WTC11 (cell line): ENCODE results near the gene MIGA2. TPM values are rescaled to one million over a fixed set of nuclear protein-coding genes. Genes with fewer than 3 reads are reported as not detected.

Source experiments
- ATAC-seq: fragments of 200-7000 bp; cut with Tn5 transposase; 2 replicates; pipeline ENCODE4 v1.10.0; 2021; ENCODE audit warnings: mild to moderate bottlenecking, moderate library complexity
- CTCF ChIA-PET: fragments of 300-600 bp; sonication (Branson Sonifier 250); formaldehyde crosslinking; loops from one replicate; lab custom pipeline; 2021; ENCODE audit warnings: antibody characterized with exemption; lab: Charles Lee
- POLR2A ChIA-PET: fragments of 350-600 bp; sonication (Branson Sonifier 250); formaldehyde crosslinking; loops from one replicate; lab custom pipeline; 2021; ENCODE audit warnings: antibody characterized with exemption; lab: Charles Lee
- DNase-seq: peaks from one replicate; pipeline ENCODE4 v3.0.0; 2021; ENCODE audit warnings: low spot score
- H3K27ac Mint-ChIP-seq: 2 replicates; pipeline ENCODE4 v1.8.0; 2021; ENCODE audit warnings: mixed read lengths
- H3K27me3 Mint-ChIP-seq: 2 replicates; pipeline ENCODE4 v1.8.0; 2021; ENCODE audit warnings: low read depth, mild to moderate bottlenecking, moderate library complexity, mixed read lengths
- H3K36me3 Mint-ChIP-seq: 2 replicates; pipeline ENCODE4 v1.8.0; 2021; ENCODE audit warnings: mixed read lengths
- H3K4me1 Mint-ChIP-seq: 2 replicates; pipeline ENCODE4 v1.8.0; 2022; ENCODE audit warnings: mixed read lengths
- H3K4me3 Mint-ChIP-seq: 2 replicates; pipeline ENCODE4 v1.8.0; 2021; ENCODE audit warnings: mild to moderate bottlenecking, moderate library complexity, mixed read lengths
- H3K9me3 Mint-ChIP-seq: 2 replicates; pipeline ENCODE4 v1.8.0; 2021; ENCODE audit warnings: mixed read lengths
- FOXJ3 ChIP-seq: sonication (generic); formaldehyde crosslinking; IDR thresholded peaks from 2 replicates; pipeline ENCODE4 v1.9.0; 2021; ENCODE audit warnings: missing genetic modification reagents, mild to moderate bottlenecking, borderline replicate concordance
- GRHL2 ChIP-seq: fragments of 250-450 bp; sonication (Bioruptor Pico); IDR thresholded peaks from 2 replicates; pipeline ENCODE4 v1.8.0; 2022; ENCODE audit warnings: mild to moderate bottlenecking, moderate library complexity; ENCODE audit not compliant: insufficient replicate concordance, severe bottlenecking
- ZNF396 ChIP-seq: fragments of 250-450 bp; sonication (Bioruptor Pico); IDR thresholded peaks from 2 replicates; pipeline ENCODE4 v1.8.0; 2021; ENCODE audit warnings: mild to moderate bottlenecking, moderate library complexity, borderline replicate concordance
- total RNA-seq: library from RNA; stranded (reverse); gene quantifications from 3 replicates; pipeline ENCODE4 v1.2.3, GENCODE V29; 2021
- TF ChIP-seq, protein P1 (sequence below): fragments of 250-450 bp; sonication (Bioruptor Pico); IDR thresholded peaks from 2 replicates; pipeline ENCODE4 v1.9.0; 2021; ENCODE audit warnings: mild to moderate bottlenecking, borderline replicate concordance
- TF ChIP-seq, protein P2 (sequence below): sonication (generic); formaldehyde crosslinking; IDR thresholded peaks from 2 replicates; pipeline ENCODE4 v1.8.0; 2022; ENCODE audit warnings: mild to moderate bottlenecking, missing genetic modification reagents
- TF ChIP-seq, protein P3 (sequence below): sonication (generic); formaldehyde crosslinking; IDR thresholded peaks from 2 replicates; pipeline ENCODE4 v1.8.1; 2022; ENCODE audit warnings: missing genetic modification reagents, borderline replicate concordance
- TF ChIP-seq, protein P4 (sequence below): fragments of 250-450 bp; sonication (Bioruptor Pico); IDR thresholded peaks from 2 replicates; pipeline ENCODE4 v1.9.0; 2021; ENCODE audit warnings: mild to moderate bottlenecking
- TF ChIP-seq, protein P5 (sequence below): sonication (generic); formaldehyde crosslinking; conservative IDR thresholded peaks from 2 replicates; pipeline ENCODE4 v1.8.1; 2023; ENCODE audit warnings: mild to moderate bottlenecking, low read depth, missing genetic modification reagents, moderate library complexity
- TF ChIP-seq, protein P6 (sequence below): fragments of 200-600 bp; IDR thresholded peaks from 2 replicates; pipeline ENCODE4 v1.8.0; 2022; ENCODE audit warnings: antibody characterized with exemption
- TF ChIP-seq, protein P7 (sequence below): sonication (generic); formaldehyde crosslinking; IDR thresholded peaks from 2 replicates; pipeline ENCODE4 v1.8.1; 2022; ENCODE audit warnings: mild to moderate bottlenecking, moderate library complexity, missing genetic modification reagents

Gene MIGA2
- total RNA-seq, 1 experiment from 2014 or later, result 61.7 TPM

DNA sequence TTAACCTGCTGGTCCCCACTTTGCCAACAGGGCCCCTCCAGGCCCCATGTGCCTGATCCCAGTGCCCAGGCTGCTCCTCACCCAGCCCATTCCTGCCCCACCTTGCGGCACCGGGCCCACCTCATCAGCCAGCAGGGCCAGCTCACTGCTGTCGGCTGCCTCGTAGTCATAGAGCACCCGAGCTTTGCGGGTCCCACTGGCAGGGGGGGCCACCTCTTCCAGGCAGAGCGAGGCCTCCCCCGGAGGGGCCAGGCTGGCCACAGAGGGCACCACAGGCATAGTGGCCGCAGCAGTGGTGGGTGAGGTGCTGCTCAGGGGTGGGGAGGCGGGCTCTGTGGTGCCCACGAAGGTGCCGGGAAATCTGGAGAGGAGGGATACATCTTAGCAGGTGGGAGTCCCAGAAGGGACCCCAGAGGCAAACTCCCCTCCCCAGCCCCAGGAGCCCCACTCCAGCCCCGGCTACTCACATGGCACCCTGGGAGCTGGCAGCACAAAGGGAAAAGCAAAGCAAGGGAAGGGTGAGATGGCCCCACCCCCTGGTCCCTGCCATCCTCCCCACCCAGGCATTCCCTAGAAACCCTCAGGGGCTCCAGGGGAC, 27.3 kb upstream of the MIGA2 start (continued):
- TF ChIP-seq, protein P1, sequence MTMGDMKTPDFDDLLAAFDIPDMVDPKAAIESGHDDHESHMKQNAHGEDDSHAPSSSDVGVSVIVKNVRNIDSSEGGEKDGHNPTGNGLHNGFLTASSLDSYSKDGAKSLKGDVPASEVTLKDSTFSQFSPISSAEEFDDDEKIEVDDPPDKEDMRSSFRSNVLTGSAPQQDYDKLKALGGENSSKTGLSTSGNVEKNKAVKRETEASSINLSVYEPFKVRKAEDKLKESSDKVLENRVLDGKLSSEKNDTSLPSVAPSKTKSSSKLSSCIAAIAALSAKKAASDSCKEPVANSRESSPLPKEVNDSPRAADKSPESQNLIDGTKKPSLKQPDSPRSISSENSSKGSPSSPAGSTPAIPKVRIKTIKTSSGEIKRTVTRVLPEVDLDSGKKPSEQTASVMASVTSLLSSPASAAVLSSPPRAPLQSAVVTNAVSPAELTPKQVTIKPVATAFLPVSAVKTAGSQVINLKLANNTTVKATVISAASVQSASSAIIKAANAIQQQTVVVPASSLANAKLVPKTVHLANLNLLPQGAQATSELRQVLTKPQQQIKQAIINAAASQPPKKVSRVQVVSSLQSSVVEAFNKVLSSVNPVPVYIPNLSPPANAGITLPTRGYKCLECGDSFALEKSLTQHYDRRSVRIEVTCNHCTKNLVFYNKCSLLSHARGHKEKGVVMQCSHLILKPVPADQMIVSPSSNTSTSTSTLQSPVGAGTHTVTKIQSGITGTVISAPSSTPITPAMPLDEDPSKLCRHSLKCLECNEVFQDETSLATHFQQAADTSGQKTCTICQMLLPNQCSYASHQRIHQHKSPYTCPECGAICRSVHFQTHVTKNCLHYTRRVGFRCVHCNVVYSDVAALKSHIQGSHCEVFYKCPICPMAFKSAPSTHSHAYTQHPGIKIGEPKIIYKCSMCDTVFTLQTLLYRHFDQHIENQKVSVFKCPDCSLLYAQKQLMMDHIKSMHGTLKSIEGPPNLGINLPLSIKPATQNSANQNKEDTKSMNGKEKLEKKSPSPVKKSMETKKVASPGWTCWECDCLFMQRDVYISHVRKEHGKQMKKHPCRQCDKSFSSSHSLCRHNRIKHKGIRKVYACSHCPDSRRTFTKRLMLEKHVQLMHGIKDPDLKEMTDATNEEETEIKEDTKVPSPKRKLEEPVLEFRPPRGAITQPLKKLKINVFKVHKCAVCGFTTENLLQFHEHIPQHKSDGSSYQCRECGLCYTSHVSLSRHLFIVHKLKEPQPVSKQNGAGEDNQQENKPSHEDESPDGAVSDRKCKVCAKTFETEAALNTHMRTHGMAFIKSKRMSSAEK (CRISPR knock-in tag), result no peak
- no peak for TF ChIP-seq FOXJ3 (CRISPR knock-in tag)
- no peak for TF ChIP-seq ZNF396 (CRISPR knock-in tag)
- TF ChIP-seq, protein P2, sequence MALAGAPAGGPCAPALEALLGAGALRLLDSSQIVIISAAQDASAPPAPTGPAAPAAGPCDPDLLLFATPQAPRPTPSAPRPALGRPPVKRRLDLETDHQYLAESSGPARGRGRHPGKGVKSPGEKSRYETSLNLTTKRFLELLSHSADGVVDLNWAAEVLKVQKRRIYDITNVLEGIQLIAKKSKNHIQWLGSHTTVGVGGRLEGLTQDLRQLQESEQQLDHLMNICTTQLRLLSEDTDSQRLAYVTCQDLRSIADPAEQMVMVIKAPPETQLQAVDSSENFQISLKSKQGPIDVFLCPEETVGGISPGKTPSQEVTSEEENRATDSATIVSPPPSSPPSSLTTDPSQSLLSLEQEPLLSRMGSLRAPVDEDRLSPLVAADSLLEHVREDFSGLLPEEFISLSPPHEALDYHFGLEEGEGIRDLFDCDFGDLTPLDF (CRISPR knock-in tag), result no peak
- TF ChIP-seq, all 79 proteins: peak for 0

DNA sequence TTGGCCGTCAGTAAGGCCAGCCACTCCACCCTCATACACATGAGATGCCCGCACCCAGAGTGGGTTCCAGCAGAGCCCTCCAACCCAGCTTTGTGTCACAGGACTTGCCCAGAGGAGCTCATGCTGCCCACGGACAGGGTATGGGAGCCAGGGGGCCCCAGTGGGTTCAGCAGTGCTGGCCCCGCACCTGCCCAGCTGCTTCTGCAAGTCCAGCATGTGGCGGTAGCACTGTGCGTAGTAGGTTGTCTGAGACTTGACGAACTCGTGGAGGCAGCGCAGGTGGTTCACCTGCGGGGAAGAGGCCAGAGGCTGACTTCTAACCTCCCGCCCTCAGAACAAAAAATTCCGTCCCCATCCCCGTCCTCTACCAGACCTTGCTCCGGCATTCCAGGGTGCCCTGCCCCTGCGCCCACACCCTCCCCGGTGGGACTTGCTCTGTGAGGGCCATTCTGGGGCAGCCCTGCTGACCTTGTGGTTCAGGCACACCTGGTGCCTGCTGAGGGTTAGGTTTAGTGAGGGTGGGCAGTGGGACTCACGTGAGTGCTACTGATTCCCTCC, 26.8 kb upstream of the MIGA2 start:
- 0 out of 2 replicates have a peak, but pooled peaks cover 2% of the 10 kb centered on the region for H3K4me1 Mint-ChIP-seq
- H3K36me3 Mint-ChIP-seq, result peaks cover 23% of the 10 kb centered on the region
- no peaks in the 10 kb centered on the region for H3K9me3 Mint-ChIP-seq
- no peak overlapping the region for H3K4me3 Mint-ChIP-seq
- TF ChIP-seq, protein P3, sequence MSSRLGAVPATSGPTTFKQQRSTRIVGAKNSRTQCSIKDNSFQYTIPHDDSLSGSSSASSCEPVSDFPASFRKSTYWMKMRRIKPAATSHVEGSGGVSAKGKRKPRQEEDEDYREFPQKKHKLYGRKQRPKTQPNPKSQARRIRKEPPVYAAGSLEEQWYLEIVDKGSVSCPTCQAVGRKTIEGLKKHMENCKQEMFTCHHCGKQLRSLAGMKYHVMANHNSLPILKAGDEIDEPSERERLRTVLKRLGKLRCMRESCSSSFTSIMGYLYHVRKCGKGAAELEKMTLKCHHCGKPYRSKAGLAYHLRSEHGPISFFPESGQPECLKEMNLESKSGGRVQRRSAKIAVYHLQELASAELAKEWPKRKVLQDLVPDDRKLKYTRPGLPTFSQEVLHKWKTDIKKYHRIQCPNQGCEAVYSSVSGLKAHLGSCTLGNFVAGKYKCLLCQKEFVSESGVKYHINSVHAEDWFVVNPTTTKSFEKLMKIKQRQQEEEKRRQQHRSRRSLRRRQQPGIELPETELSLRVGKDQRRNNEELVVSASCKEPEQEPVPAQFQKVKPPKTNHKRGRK (CRISPR knock-in tag), result no peak
- TF ChIP-seq, protein P4, sequence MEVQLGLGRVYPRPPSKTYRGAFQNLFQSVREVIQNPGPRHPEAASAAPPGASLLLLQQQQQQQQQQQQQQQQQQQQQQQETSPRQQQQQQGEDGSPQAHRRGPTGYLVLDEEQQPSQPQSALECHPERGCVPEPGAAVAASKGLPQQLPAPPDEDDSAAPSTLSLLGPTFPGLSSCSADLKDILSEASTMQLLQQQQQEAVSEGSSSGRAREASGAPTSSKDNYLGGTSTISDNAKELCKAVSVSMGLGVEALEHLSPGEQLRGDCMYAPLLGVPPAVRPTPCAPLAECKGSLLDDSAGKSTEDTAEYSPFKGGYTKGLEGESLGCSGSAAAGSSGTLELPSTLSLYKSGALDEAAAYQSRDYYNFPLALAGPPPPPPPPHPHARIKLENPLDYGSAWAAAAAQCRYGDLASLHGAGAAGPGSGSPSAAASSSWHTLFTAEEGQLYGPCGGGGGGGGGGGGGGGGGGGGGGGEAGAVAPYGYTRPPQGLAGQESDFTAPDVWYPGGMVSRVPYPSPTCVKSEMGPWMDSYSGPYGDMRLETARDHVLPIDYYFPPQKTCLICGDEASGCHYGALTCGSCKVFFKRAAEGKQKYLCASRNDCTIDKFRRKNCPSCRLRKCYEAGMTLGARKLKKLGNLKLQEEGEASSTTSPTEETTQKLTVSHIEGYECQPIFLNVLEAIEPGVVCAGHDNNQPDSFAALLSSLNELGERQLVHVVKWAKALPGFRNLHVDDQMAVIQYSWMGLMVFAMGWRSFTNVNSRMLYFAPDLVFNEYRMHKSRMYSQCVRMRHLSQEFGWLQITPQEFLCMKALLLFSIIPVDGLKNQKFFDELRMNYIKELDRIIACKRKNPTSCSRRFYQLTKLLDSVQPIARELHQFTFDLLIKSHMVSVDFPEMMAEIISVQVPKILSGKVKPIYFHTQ, result no peak
- no peaks in the 10 kb centered on the region for H3K27me3 Mint-ChIP-seq
- ATAC-seq, result no peak
- ChIA-PET CTCF (interaction anchor here (0.8 to 2.5 kb wide), 3 partner anchors 14 to 71 kb away, joined by 3 to 11 read pairs (median 4); partner anchors contain the start of genes DOLPP1 and SH3GLB2), POLR2A (interaction anchor here (0.6 kb wide), 1 partner anchor 20 kb away, joined by 5 read pairs; no protein-coding TSS in a partner anchor)
- H3K27ac Mint-ChIP-seq, result no peak overlapping the region
- no peak for DNase-seq

DNA sequence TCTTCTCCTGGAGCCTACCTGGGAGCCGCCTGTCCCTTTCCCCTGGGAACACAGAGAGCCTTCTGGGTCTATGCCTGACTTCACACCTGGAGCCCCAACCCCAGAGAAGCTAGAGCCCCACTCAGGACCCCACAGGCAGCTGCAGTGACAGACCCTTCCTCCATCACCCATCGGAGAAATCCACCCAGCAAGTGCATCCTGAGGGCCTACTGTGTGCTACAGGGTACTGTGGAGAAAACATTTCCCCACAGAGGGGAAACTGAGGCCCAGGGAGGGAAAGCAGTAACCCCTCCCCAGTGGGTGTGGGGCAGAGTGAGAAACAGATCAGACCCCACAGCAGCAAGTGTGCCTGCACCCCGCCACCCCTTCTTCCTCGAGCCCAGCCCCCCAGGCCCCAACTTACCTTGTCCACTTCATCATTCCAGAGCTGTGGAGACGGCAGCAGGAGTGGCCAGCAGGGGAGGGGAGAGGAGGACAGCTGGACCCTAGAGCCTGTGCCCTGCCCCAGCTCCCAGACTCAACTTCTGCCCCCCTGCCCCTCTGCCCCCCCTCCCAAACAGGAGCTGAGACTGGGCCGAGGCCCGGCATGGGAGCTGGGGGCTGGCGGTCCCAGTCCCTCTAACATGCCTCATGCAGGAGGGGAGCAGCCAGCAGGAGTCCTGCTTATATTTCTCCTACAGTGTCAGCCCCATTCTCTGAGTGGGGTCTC, 26.0 kb upstream of the MIGA2 start:
- ATAC-seq (no peak), DNase-seq (no peak)
- POLR2A ChIA-PET, result interaction anchor here (0.6 kb wide), 2 partner anchors 62 to 630 kb away, joined by 3 read pairs; no protein-coding TSS in a partner anchor
- CTCF ChIA-PET, result interaction anchor here (0.8 kb wide), 1 partner anchor 70 kb away, joined by 3 read pairs; the partner anchor contains the start of gene DOLPP1
- H3K9me3 Mint-ChIP-seq, result no peaks in the 10 kb centered on the region
- TF ChIP-seq, protein P5, sequence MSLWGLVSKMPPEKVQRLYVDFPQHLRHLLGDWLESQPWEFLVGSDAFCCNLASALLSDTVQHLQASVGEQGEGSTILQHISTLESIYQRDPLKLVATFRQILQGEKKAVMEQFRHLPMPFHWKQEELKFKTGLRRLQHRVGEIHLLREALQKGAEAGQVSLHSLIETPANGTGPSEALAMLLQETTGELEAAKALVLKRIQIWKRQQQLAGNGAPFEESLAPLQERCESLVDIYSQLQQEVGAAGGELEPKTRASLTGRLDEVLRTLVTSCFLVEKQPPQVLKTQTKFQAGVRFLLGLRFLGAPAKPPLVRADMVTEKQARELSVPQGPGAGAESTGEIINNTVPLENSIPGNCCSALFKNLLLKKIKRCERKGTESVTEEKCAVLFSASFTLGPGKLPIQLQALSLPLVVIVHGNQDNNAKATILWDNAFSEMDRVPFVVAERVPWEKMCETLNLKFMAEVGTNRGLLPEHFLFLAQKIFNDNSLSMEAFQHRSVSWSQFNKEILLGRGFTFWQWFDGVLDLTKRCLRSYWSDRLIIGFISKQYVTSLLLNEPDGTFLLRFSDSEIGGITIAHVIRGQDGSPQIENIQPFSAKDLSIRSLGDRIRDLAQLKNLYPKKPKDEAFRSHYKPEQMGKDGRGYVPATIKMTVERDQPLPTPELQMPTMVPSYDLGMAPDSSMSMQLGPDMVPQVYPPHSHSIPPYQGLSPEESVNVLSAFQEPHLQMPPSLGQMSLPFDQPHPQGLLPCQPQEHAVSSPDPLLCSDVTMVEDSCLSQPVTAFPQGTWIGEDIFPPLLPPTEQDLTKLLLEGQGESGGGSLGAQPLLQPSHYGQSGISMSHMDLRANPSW, result no peak
- TF ChIP-seq, protein P6, sequence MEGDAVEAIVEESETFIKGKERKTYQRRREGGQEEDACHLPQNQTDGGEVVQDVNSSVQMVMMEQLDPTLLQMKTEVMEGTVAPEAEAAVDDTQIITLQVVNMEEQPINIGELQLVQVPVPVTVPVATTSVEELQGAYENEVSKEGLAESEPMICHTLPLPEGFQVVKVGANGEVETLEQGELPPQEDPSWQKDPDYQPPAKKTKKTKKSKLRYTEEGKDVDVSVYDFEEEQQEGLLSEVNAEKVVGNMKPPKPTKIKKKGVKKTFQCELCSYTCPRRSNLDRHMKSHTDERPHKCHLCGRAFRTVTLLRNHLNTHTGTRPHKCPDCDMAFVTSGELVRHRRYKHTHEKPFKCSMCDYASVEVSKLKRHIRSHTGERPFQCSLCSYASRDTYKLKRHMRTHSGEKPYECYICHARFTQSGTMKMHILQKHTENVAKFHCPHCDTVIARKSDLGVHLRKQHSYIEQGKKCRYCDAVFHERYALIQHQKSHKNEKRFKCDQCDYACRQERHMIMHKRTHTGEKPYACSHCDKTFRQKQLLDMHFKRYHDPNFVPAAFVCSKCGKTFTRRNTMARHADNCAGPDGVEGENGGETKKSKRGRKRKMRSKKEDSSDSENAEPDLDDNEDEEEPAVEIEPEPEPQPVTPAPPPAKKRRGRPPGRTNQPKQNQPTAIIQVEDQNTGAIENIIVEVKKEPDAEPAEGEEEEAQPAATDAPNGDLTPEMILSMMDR, result no peak
- TF ChIP-seq, protein P7, sequence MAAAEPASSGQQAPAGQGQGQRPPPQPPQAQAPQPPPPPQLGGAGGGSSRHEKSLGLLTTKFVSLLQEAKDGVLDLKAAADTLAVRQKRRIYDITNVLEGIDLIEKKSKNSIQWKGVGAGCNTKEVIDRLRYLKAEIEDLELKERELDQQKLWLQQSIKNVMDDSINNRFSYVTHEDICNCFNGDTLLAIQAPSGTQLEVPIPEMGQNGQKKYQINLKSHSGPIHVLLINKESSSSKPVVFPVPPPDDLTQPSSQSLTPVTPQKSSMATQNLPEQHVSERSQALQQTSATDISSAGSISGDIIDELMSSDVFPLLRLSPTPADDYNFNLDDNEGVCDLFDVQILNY, result no peak
- no peak for TF ChIP-seq GRHL2 (CRISPR knock-in tag)
- no peaks in the 10 kb centered on the region for H3K27me3 Mint-ChIP-seq
- H3K27ac Mint-ChIP-seq, result no peak overlapping the region
- peaks cover 15% of the 10 kb centered on the region for H3K36me3 Mint-ChIP-seq
- H3K4me3 Mint-ChIP-seq, result no peak overlapping the region
- H3K4me1 Mint-ChIP-seq, result 0 out of 2 replicates have a peak, but pooled peaks cover 2% of the 10 kb centered on the region
